ENCODE measurements around the gene ARRB1. TPM values are rescaled to one million over a fixed set of nuclear protein-coding genes. Genes with fewer than 3 reads are reported as not detected.

ARRB1 gene
- total and polyA plus RNA-seq, 9 of the 15 experiments (the other 6 are each of a cell fraction or from before 2014, with no cell fraction given), result 6.6 to 45.4 (median 28.5) TPM

DNA sequence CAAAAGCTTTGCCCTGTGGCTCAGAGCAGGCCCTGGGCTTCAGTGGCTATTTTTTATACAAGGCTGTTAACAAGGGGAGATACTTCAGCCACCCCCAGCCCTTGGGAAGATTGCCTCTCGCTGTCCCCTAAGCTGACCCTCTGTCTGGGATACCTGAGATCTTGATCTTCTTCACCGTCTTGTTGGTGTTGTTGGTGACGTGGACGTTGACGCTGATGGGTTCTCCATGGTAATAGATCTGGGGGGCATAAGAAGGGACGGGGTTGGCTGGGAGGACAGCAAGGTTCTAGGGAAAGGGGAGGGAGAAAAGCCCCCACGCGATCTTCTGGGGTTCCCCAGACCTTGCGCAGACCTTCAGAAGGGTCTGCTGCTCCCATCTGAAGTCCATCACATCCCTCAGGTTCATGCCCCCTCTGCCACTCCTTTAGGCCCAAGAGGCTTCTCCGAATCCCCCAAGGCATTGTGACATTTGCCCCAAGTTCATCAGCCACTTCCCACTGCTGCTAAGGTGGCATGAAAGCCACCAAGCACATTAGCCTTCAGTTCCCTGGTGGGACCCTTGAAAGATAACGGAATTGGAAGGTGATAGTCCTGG is 74.2 kb downstream of the ARRB1 start:
- Histone ChIP-seq H2AFZ (ENCODE audit: low read depth, low read length) (no peak overlapping the region), H3K4me2 (ENCODE audit: insufficient read depth, low read length) (no peak overlapping the region), H3K9me3 (replicated peaks; ENCODE audit: control insufficient read depth, insufficient read depth, low read depth, low read length) (no peaks in the 10 kb centered on the region), H3K4me1 (replicated peaks in 1 of 2; ENCODE audit: control insufficient read depth in 2 of 2, insufficient read depth in 2 of 2, low read length in 2 of 2) (peaks cover 0 to 3% of the 10 kb centered on the region in 2 experiments; a peak in 1 of 5 replicates), H3K27ac (ENCODE audit: extremely low read depth, low read depth, low read length) (no peak overlapping the region), H4K20me1 (replicated peaks; ENCODE audit: control insufficient read depth, insufficient read depth, low read length) (0 out of 2 replicates have a peak, but pooled peaks cover 2% of the 10 kb centered on the region), H3K9me1 (ENCODE audit: control insufficient read depth, insufficient read depth, low read length) (peaks cover 4% of the 10 kb centered on the region), H3K4me3 (no peak overlapping the region), H3K79me2 (ENCODE audit: control insufficient read depth, insufficient read depth, low read length) (no peaks in the 10 kb centered on the region), H3K9ac (ENCODE audit: insufficient read depth in 1 of 2, low read depth in 2 of 2, low read length in 2 of 2) (no peak overlapping the region), H3K36me3 (ENCODE audit: control insufficient read depth, insufficient read depth, low read length) (peaks cover 85% of the 10 kb centered on the region), H3K27me3 (ENCODE audit: control insufficient read depth in 2 of 2, insufficient read depth in 2 of 2, low read length in 2 of 2) (no peaks in the 10 kb centered on the region)
- FAIRE-seq (no peak), DNase-seq (ENCODE audit: extremely low read depth in 1 of 4, low spot score in 3 of 4) (no peak), ATAC-seq (no peak)
- intact Hi-C loops (cut with micrococcal nuclease), result no loop called here
- CTCF ChIA-PET (ENCODE audit: low intra/inter-chr PET ratio), result no interaction called here
- in situ Hi-C loops (cut with MboI), result loop anchor here (5.0 kb wide), 1 partner anchor 105 kb away; no protein-coding TSS in a partner anchor
- no TSS peak for BruUV-seq (replicated peaks)
- POLR2A ChIA-PET, result interaction anchor here (0.6 to 2.3 kb wide), 3 partner anchors 15 to 869 kb away, joined by 3 to 7 read pairs (median 4); no protein-coding TSS in a partner anchor
- WGBS (ENCODE audit: insufficient coverage, low coverage, missing lambda C conversion rate), result 85% methylated on average over 9 of the region's 11 CpGs
- TF ChIP-seq STAT5B (CRISPR knock-in tag; IDR thresholded peaks at IDR 0.05) (no peak), OTX1 (CRISPR knock-in tag; IDR thresholded peaks at IDR 0.05) (no peak), PHB2 (IDR thresholded peaks at IDR 0.05; ENCODE audit: low read depth) (no peak), UBTF (IDR thresholded peaks at IDR 0.05; ENCODE audit: borderline replicate concordance in 1 of 2, low read depth in 2 of 2, low read length in 2 of 2) (no peak)
- TF ChIP-seq, protein P1, sequence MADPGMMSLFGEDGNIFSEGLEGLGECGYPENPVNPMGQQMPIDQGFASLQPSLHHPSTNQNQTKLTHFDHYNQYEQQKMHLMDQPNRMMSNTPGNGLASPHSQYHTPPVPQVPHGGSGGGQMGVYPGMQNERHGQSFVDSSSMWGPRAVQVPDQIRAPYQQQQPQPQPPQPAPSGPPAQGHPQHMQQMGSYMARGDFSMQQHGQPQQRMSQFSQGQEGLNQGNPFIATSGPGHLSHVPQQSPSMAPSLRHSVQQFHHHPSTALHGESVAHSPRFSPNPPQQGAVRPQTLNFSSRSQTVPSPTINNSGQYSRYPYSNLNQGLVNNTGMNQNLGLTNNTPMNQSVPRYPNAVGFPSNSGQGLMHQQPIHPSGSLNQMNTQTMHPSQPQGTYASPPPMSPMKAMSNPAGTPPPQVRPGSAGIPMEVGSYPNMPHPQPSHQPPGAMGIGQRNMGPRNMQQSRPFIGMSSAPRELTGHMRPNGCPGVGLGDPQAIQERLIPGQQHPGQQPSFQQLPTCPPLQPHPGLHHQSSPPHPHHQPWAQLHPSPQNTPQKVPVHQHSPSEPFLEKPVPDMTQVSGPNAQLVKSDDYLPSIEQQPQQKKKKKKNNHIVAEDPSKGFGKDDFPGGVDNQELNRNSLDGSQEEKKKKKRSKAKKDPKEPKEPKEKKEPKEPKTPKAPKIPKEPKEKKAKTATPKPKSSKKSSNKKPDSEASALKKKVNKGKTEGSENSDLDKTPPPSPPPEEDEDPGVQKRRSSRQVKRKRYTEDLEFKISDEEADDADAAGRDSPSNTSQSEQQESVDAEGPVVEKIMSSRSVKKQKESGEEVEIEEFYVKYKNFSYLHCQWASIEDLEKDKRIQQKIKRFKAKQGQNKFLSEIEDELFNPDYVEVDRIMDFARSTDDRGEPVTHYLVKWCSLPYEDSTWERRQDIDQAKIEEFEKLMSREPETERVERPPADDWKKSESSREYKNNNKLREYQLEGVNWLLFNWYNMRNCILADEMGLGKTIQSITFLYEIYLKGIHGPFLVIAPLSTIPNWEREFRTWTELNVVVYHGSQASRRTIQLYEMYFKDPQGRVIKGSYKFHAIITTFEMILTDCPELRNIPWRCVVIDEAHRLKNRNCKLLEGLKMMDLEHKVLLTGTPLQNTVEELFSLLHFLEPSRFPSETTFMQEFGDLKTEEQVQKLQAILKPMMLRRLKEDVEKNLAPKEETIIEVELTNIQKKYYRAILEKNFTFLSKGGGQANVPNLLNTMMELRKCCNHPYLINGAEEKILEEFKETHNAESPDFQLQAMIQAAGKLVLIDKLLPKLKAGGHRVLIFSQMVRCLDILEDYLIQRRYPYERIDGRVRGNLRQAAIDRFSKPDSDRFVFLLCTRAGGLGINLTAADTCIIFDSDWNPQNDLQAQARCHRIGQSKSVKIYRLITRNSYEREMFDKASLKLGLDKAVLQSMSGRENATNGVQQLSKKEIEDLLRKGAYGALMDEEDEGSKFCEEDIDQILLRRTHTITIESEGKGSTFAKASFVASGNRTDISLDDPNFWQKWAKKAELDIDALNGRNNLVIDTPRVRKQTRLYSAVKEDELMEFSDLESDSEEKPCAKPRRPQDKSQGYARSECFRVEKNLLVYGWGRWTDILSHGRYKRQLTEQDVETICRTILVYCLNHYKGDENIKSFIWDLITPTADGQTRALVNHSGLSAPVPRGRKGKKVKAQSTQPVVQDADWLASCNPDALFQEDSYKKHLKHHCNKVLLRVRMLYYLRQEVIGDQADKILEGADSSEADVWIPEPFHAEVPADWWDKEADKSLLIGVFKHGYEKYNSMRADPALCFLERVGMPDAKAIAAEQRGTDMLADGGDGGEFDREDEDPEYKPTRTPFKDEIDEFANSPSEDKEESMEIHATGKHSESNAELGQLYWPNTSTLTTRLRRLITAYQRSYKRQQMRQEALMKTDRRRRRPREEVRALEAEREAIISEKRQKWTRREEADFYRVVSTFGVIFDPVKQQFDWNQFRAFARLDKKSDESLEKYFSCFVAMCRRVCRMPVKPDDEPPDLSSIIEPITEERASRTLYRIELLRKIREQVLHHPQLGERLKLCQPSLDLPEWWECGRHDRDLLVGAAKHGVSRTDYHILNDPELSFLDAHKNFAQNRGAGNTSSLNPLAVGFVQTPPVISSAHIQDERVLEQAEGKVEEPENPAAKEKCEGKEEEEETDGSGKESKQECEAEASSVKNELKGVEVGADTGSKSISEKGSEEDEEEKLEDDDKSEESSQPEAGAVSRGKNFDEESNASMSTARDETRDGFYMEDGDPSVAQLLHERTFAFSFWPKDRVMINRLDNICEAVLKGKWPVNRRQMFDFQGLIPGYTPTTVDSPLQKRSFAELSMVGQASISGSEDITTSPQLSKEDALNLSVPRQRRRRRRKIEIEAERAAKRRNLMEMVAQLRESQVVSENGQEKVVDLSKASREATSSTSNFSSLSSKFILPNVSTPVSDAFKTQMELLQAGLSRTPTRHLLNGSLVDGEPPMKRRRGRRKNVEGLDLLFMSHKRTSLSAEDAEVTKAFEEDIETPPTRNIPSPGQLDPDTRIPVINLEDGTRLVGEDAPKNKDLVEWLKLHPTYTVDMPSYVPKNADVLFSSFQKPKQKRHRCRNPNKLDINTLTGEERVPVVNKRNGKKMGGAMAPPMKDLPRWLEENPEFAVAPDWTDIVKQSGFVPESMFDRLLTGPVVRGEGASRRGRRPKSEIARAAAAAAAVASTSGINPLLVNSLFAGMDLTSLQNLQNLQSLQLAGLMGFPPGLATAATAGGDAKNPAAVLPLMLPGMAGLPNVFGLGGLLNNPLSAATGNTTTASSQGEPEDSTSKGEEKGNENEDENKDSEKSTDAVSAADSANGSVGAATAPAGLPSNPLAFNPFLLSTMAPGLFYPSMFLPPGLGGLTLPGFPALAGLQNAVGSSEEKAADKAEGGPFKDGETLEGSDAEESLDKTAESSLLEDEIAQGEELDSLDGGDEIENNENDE (IDR thresholded peaks at IDR 0.05; ENCODE audit: low read depth, low read length), result no peak
